ENCODE results near the gene ZCCHC10. TPM values are rescaled to one million over a fixed set of nuclear protein-coding genes. Genes with fewer than 3 reads are reported as not detected.
A peak's percentile ranks its signal among the peaks of the same experiment; 100 is the strongest.
"Not testable (repeated sequence)": the region's sequence is repeated elsewhere in the genome, so short reads cannot be mapped to it uniquely, and the experiment has no call there.

The ZCCHC10 gene
- total and polyA plus RNA-seq, 11 donors, result 9.9 to 24.1 (median 17.1) TPM

DNA sequence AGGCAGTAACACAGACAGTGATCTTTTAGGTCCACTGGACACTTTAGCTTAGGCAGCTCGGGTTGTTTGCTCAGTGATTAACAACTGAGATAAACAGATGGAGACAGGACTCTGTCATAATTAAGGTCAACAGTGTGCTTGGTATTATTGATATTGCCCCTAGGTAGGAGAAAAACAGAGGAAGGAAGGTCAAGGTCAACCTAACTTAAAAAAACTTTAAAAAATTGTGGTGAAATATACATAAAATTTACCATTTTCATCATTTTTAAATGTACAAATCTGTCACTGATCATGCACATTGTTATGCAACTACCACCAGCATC is 23.3 kb upstream of the ZCCHC10 start:
- peaks cover 0 to under 1% (median 0%) of the 10 kb centered on the region in 9 donors for H3K36me3 ChIP-seq
- 29 to 48% (median 40%) methylated on average over 1 of the region's 1 CpG for WGBS, 4 donors
- H3K4me1 ChIP-seq, result peaks cover 5 to 43% (median 32%) of the 10 kb centered on the region in 12 donors
- ATAC-seq, result no peak
- no peaks in the 10 kb centered on the region for H3K27me3 ChIP-seq
- peak overlapping the region; percentile 49 to 99 (median 97) for H3K27ac ChIP-seq
- TF ChIP-seq, protein P1, sequence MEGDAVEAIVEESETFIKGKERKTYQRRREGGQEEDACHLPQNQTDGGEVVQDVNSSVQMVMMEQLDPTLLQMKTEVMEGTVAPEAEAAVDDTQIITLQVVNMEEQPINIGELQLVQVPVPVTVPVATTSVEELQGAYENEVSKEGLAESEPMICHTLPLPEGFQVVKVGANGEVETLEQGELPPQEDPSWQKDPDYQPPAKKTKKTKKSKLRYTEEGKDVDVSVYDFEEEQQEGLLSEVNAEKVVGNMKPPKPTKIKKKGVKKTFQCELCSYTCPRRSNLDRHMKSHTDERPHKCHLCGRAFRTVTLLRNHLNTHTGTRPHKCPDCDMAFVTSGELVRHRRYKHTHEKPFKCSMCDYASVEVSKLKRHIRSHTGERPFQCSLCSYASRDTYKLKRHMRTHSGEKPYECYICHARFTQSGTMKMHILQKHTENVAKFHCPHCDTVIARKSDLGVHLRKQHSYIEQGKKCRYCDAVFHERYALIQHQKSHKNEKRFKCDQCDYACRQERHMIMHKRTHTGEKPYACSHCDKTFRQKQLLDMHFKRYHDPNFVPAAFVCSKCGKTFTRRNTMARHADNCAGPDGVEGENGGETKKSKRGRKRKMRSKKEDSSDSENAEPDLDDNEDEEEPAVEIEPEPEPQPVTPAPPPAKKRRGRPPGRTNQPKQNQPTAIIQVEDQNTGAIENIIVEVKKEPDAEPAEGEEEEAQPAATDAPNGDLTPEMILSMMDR (IDR thresholded peaks at IDR 0.05), result no peak
- no peak for TF ChIP-seq POLR2A (IDR thresholded peaks at IDR 0.05)
- intact Hi-C loops (cut with DNase I), result loop anchor here in 6 of 10 donors (1.0 to 10.0 kb wide), 6 partner anchors 23 to 185 kb away; partner anchors contain the start of genes AFF4 (in 5 of the 6), ZCCHC10 (in 2 of the 6), GDF9 (in 1 of the 6) and UQCRQ (in 1 of the 6)
- H3K4me3 ChIP-seq, result no peak overlapping the region
- DNase-seq, result no peak
- H3K9me3 ChIP-seq, result no peaks in the 10 kb centered on the region

DNA sequence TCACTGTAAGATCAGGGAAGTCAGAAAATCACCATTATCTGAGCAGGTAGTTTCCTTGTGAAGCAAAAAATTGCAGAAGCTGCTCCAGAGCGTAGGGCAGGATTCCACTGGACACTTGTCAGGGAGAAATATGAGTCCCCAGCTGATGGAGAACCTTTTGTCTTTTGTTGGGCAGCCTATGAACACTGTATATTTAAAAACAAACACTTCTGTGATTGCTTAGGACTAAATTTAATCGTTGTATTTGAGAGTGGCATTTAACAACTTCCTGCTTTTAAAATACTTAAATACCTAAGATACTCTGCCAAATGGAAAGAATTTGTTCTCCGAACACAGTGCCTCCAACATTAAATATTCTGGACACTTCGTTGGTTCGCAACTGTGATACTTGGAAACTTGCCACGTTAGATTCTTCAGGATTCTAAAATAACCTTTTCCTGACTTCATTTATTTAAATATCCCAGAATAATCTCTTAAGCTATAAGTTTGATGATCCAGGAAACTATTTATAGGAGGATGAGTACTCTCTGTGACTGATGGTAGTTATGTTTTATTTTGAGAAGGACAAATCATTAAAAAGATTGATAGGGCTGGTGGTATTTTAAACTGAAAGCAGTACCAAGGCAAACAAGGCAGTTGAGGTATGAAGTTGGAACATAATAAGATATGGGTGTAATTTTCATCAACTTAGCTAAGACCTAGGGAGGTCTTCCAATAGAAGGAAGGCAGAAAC is 22.8 kb upstream of the ZCCHC10 start:
- no peak for TF ChIP-seq POLR2A (IDR thresholded peaks at IDR 0.05)
- TF ChIP-seq, protein P1 (IDR thresholded peaks at IDR 0.05), result no peak
- peaks cover 5 to 37% (median 27%) of the 10 kb centered on the region in 12 donors for H3K4me1 ChIP-seq
- WGBS, 4 donors, result 20 to 25% (median 22%) methylated on average over 6 of the region's 6 CpGs
- H3K9me3 ChIP-seq, result no peaks in the 10 kb centered on the region
- DNase-seq, result no peak
- ATAC-seq, result peak in 1 of 4 donors; percentile 31
- intact Hi-C loops (cut with DNase I), result loop anchor here in 1 of 10 donors (1.0 kb wide), 1 partner anchor 86 kb away; the partner anchor contains the start of gene AFF4
- H3K27me3 ChIP-seq, result no peaks in the 10 kb centered on the region
- no peaks in the 10 kb centered on the region for H3K36me3 ChIP-seq
- H3K4me3 ChIP-seq, result no peak overlapping the region
- H3K27ac ChIP-seq, result peak overlapping the region; percentile 49 to 99 (median 97)

DNA sequence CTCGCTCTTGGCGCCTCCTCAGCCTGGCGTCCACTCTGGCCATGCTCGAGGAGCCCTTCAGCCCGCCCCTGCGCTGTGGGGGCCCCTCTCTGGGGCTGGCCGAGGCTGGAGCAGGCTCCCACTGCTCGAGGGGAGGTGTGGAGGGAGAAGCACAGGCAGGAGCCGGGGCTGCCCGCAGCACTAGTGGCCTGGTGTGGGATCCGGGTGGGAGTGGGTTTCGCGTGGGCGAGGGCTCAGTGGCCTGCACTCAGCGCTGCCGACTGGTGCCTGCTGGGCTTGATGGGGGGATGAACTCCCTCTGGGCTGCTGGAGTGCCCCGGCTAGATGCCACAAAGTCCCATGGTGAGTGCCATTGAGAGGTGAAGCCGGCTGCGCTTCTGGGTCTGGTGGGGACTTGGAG is 21.1 kb upstream of the ZCCHC10 start:
- Histone ChIP-seq H3K27me3 (no peaks in the 10 kb centered on the region), H3K4me3 (no peak overlapping the region), H3K4me1 (peaks cover 0 to 25% (median 12%) of the 10 kb centered on the region in 12 donors), H3K27ac (no peak overlapping the region), H3K9me3 (no peaks in the 10 kb centered on the region), H3K36me3 (no peaks in the 10 kb centered on the region)
- DNase-seq (no peak), ATAC-seq (no peak)
- WGBS, 4 donors, result 92 to 98% (median 95%) methylated on average over 13 to 19 of the region's 19 CpGs
- TF ChIP-seq POLR2A (IDR thresholded peaks at IDR 0.05), result no peak
- TF ChIP-seq, protein P1 (IDR thresholded peaks at IDR 0.05), result no peak
- intact Hi-C loops (cut with DNase I), result no loop called here

DNA sequence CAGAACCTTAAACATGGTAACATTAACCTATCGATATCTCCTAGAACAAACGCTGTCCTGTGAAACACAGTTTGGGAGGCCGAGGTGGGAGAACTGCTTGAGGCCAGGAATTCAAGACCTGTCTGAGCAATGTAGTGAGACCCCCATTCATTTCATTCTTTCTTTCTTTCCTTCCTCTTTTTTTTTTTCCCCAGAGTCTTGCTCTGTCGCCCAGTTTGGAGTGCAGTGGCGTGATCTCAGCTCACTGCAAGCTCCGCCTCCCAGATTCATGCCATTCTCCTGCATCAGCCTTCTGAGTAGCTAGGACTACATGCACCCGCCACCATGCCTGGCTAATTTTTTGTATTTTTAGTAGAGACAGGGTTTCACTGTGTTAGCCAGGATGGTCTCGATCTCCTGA is 20.2 kb upstream of the ZCCHC10 start:
- ATAC-seq; H3K9me3 ChIP-seq; H3K36me3 ChIP-seq; DNase-seq; H3K27me3 ChIP-seq; intact Hi-C loops (cut with DNase I); H3K27ac ChIP-seq; H3K4me3 ChIP-seq: not testable (repeated sequence)
- 89 to 92% (median 90%) methylated on average over 8 of the region's 8 CpGs for WGBS, 4 donors
- H3K4me1 ChIP-seq, result peaks cover 0 to 25% (median 12%) of the 10 kb centered on the region in 12 donors
